K562 (cell line): Measurements from ENCODE around the gene ANKRD44. TPM values are rescaled to one million over a fixed set of nuclear protein-coding genes. Genes with fewer than 3 reads are reported as not detected.

Experiments
- ATAC-seq: fragments of 200-7000 bp; cut with Tn5 transposase; 3 replicates; pipeline ENCODE4 v1.9.1; 2020; ENCODE audit warnings: moderate library complexity
- BruUV-seq: library from RNA; stranded (reverse); fragments of 400-500 nt; replicated peaks from 2 replicates; lab custom pipeline; 2021; lab: Mats Ljungman, UMichigan
- CTCF ChIA-PET: fragments of 300-600 bp; formaldehyde crosslinking; extraction: SDS; loops from one replicate; lab custom pipeline; 2021; ENCODE audit warnings: low intra/inter-chr PET ratio; lab: Yijun Ruan, JAX
- POLR2A ChIA-PET: fragments of 300-600, 350-650 bp; sonication (Branson Sonifier 250); formaldehyde crosslinking; extraction: SDS; loops from one replicate; lab custom pipeline; 2021; ENCODE audit warnings: antibody characterized with exemption, inconsistent platforms; lab: Yijun Ruan, JAX
- DNase-seq, 4 experiments: peaks; one replicate each; pipeline versions ENCODE4 v3.0.0 to v3.0.0-alpha.2; 2011 to 2018; ENCODE audit warnings: low spot score in 3 of 4, mixed read lengths in 3 of 4; ENCODE audit errors: extremely low read depth in 1 of 4
- FAIRE-seq: peaks from 2 replicates; lab custom pipeline; 2011; peaks lifted over from hg19 to GRCh38; lab: Jason Lieb, UNC
- H2AFZ ChIP-seq: 2 replicates; pipeline ENCODE4 v1.6.0; 2011; ENCODE audit warnings: low read depth, low read length, control low read depth, inconsistent platforms
- H3K27ac ChIP-seq: fragments of 200-600 bp; 3 replicates; pipeline ENCODE4 v1.8.0; 2011; ENCODE audit warnings: low read depth, mild to moderate bottlenecking, control low read depth, inconsistent platforms, low read length, moderate library complexity, mixed read lengths; ENCODE audit errors: extremely low read depth
- H3K27me3 ChIP-seq, 2 experiments: fragments of 300-600 bp in 1 of 2; 2 replicates in 1 of 2; 3 replicates in 1 of 2; pipeline versions ENCODE4 v1.6.0 to v1.8.0; 2011; ENCODE audit warnings: inconsistent platforms in 2 of 2, low read length in 2 of 2, mild to moderate bottlenecking in 1 of 2, mixed read lengths in 1 of 2, moderate library complexity in 1 of 2; ENCODE audit not compliant: control insufficient read depth in 2 of 2, insufficient read depth in 2 of 2
- H3K36me3 ChIP-seq: fragments of 300-600 bp; 3 replicates; pipeline ENCODE4 v1.8.0; 2011; ENCODE audit warnings: mild to moderate bottlenecking, low read length, inconsistent platforms; ENCODE audit not compliant: control insufficient read depth, insufficient read depth
- H3K4me1 ChIP-seq, 2 experiments: fragments of 200-600 bp in 1 of 2; replicated peaks in 1 of 2; 2 replicates in 1 of 2; 3 replicates in 1 of 2; pipeline versions ENCODE4 v1.5.1 to v1.8.0; 2011; ENCODE audit warnings: inconsistent platforms in 2 of 2, low read length in 2 of 2, mild to moderate bottlenecking in 1 of 2, mixed read lengths in 1 of 2, moderate library complexity in 1 of 2; ENCODE audit not compliant: control insufficient read depth in 2 of 2, insufficient read depth in 2 of 2
- H3K4me2 ChIP-seq: 2 replicates; pipeline ENCODE4 v1.6.1; 2011; ENCODE audit warnings: low read length, control low read depth, inconsistent platforms, mixed read lengths; ENCODE audit not compliant: insufficient read depth
- H3K4me3 ChIP-seq: fragments of 200-600 bp; sonication (generic), shearing (Covaris generic); 2 replicates; pipeline ENCODE4 v1.5.1; 2016; ENCODE audit warnings: control low read depth, inconsistent platforms
- H3K79me2 ChIP-seq: fragments of 200-600 bp; 3 replicates; pipeline ENCODE4 v1.8.0; 2011; ENCODE audit warnings: low read length, inconsistent platforms; ENCODE audit not compliant: control insufficient read depth, insufficient read depth
- H3K9ac ChIP-seq, 2 experiments: 2 replicates each; pipeline versions ENCODE4 v1.6.0 to v1.6.1; 2011; ENCODE audit warnings: low read depth in 2 of 2, low read length in 2 of 2, control low read depth in 1 of 2, inconsistent platforms in 1 of 2, mild to moderate bottlenecking in 1 of 2, mixed read lengths in 1 of 2; ENCODE audit not compliant: insufficient read depth in 1 of 2
- H3K9me1 ChIP-seq: one replicate; pipeline ENCODE4 v1.6.0; 2011; ENCODE audit warnings: inconsistent platforms, mild to moderate bottlenecking, low read length, moderate library complexity; ENCODE audit not compliant: control insufficient read depth, insufficient read depth
- H3K9me3 ChIP-seq: replicated peaks from 2 replicates; pipeline ENCODE4 v1.5.1; 2011; ENCODE audit warnings: low read depth, low read length, inconsistent platforms; ENCODE audit not compliant: control insufficient read depth, insufficient read depth
- H4K20me1 ChIP-seq: replicated peaks from 2 replicates; pipeline ENCODE4 v1.6.1; 2011; ENCODE audit warnings: low read length, inconsistent platforms, mixed read lengths; ENCODE audit not compliant: control insufficient read depth, insufficient read depth
- HEY1 ChIP-seq: fragments of 250-450 bp; sonication (Bioruptor Pico); IDR thresholded peaks from 2 replicates; pipeline ENCODE4 v1.5.0; 2020; ENCODE audit warnings: mild to moderate bottlenecking, moderate library complexity, borderline replicate concordance
- MEF2A ChIP-seq: IDR thresholded peaks from 2 replicates; pipeline ENCODE4 v1.6.1; 2011; ENCODE audit warnings: low read depth, mild to moderate bottlenecking, low read length, moderate library complexity; ENCODE audit not compliant: control insufficient read depth
- SREBF2 ChIP-seq: sonication (generic); formaldehyde crosslinking; IDR thresholded peaks from 2 replicates; pipeline ENCODE4 v1.4.0; 2020; ENCODE audit warnings: mild to moderate bottlenecking, missing genetic modification reagents
- WGBS: fragments of 100-300 bp; shearing (Covaris generic); methylation state at CpG from one replicate; pipeline ENCODE4 v1.1.6; 2016; ENCODE audit warnings: low coverage, mixed read lengths; ENCODE audit not compliant: insufficient coverage; ENCODE audit errors: missing lambda C conversion rate; 5-methylcytosine and 5-hydroxymethylcytosine counted together
- in situ Hi-C: fragments of 300-500 bp; cut with MboI; formaldehyde crosslinking; loops from 4 replicates; pipeline ENCODE4 v1.15.0; 2018; ENCODE audit warnings: inconsistent platforms, mixed read lengths
- intact Hi-C: fragments of 100-400 bp; cut with micrococcal nuclease; formaldehyde crosslinking; loops from 2 replicates; pipeline ENCODE4 v1.14.2; 2022
- polyA plus RNA-seq, 8 experiments: library from polyadenylated mRNA; depleted of rRNA in 4 of 8; stranded (reverse) in 5 of 8; unstranded in 3 of 8; fragments of >200 nt; fragmentation: Nextera tagmentation in 2 of 8; fragmentation: Illumina TruSeq in 1 of 8; extraction: Ambion mirVana in 2 of 8; extraction: Trizol in 1 of 8; gene quantifications; 2 replicates each; pipeline versions ENCODE4 v1.2.1 to v1.2.3, GENCODE V29; 2011 to 2014; ENCODE audit warnings: inconsistent platforms in 1 of 8, missing spikeins in 1 of 8
- total RNA-seq, 7 experiments: library from RNA; depleted of rRNA in 6 of 7; stranded (reverse); fragments of >200 nt in 6 of 7; fragmentation: Illumina TruSeq in 2 of 7; extraction: Trizol in 2 of 7; gene quantifications; 2 replicates each; pipeline versions ENCODE4 v1.2.1 to v1.2.3, GENCODE V29; 2011 to 2021; ENCODE audit warnings: low replicate concordance in 1 of 7
- TF ChIP-seq, protein P1 (sequence below), 3 experiments: IDR thresholded peaks in 2 of 3; conservative IDR thresholded peaks in 1 of 3; 2 replicates each; pipeline ENCODE4 v1.5.1; 2011 to 2012; ENCODE audit warnings: low read length in 3 of 3, mild to moderate bottlenecking in 3 of 3, control low read depth in 2 of 3, improper control_type of control experiment in 1 of 3, inconsistent platforms in 1 of 3, low read depth in 1 of 3, mixed read lengths in 1 of 3, moderate library complexity in 1 of 3; ENCODE audit not compliant: insufficient read depth in 2 of 3
- TF ChIP-seq, protein P2 (sequence below), 2 experiments: fragments of 450-650 bp in 1 of 2; sonication (generic) in 1 of 2; formaldehyde crosslinking in 1 of 2; IDR thresholded peaks in 1 of 2; conservative IDR thresholded peaks in 1 of 2; 2 replicates each; pipeline versions ENCODE4 v1.6.1 to v1.8.1; 2016 to 2023; ENCODE audit warnings: mild to moderate bottlenecking in 2 of 2, moderate library complexity in 2 of 2, inconsistent platforms in 1 of 2, missing genetic modification reagents in 1 of 2
- TF ChIP-seq, protein P3 (sequence below): conservative IDR thresholded peaks from 2 replicates; pipeline ENCODE4 v1.6.1; 2011; ENCODE audit warnings: low read depth, mild to moderate bottlenecking, low read length; ENCODE audit not compliant: control insufficient read depth
- TF ChIP-seq, protein P4 (sequence below), 2 experiments: fragments of 150-350 bp in 1 of 2; IDR thresholded peaks; 2 replicates each; pipeline ENCODE4 v1.6.1; 2012 to 2016; ENCODE audit warnings: low read depth in 2 of 2, low read length in 2 of 2, mild to moderate bottlenecking in 1 of 2, moderate library complexity in 1 of 2
- TF ChIP-seq, protein P5 (sequence below): IDR thresholded peaks from 2 replicates; pipeline ENCODE4 v1.6.1; 2014; ENCODE audit warnings: antibody characterized with exemption

ANKRD44 gene
- total and polyA plus RNA-seq, 9 of the 15 experiments (the other 6 are each of a cell fraction or from before 2014, with no cell fraction given) = 0.03 to 0.64 (median 0.07) TPM; not detected in 3

DNA sequence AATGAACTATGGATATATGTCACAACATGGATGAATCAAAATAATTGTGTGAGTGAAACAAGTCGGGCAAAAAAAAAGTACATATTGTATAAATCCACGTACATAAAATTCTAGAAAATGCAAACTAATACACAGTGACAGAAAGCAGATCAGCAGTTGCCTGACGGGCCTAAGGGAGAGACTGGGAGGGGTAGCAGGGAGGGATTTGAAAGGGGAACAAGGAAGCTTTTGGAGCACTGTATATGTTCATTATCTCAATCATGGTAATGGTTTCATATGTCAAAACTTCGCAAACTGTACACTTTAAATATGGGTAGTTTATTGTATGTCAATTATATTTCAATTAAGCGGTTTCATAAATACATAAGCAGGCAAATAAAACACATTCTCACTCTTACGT is 153.8 kb downstream of the ANKRD44 start:
- H3K9me3 ChIP-seq = no peaks in the 10 kb centered on the region
- no peaks in the 10 kb centered on the region; a peak in 1 of 5 replicates for H3K4me1 ChIP-seq
- ChIA-PET CTCF (no interaction called here), POLR2A (no interaction called here)
- no peaks in the 10 kb centered on the region for H3K9me1 ChIP-seq
- TF ChIP-seq MEF2A (no peak), SREBF2 (CRISPR knock-in tag) (no peak), HEY1 (no peak)
- TF ChIP-seq, protein P1, sequence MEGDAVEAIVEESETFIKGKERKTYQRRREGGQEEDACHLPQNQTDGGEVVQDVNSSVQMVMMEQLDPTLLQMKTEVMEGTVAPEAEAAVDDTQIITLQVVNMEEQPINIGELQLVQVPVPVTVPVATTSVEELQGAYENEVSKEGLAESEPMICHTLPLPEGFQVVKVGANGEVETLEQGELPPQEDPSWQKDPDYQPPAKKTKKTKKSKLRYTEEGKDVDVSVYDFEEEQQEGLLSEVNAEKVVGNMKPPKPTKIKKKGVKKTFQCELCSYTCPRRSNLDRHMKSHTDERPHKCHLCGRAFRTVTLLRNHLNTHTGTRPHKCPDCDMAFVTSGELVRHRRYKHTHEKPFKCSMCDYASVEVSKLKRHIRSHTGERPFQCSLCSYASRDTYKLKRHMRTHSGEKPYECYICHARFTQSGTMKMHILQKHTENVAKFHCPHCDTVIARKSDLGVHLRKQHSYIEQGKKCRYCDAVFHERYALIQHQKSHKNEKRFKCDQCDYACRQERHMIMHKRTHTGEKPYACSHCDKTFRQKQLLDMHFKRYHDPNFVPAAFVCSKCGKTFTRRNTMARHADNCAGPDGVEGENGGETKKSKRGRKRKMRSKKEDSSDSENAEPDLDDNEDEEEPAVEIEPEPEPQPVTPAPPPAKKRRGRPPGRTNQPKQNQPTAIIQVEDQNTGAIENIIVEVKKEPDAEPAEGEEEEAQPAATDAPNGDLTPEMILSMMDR (IDR thresholded peaks at IDR 0.05 in 2 of 3, conservative IDR thresholded peaks at IDR 0.05 in 1 of 3; ENCODE audit: insufficient read depth in 2 of 3, low read depth in 1 of 3, low read length in 3 of 3) = no peak
- TF ChIP-seq, protein P2, sequence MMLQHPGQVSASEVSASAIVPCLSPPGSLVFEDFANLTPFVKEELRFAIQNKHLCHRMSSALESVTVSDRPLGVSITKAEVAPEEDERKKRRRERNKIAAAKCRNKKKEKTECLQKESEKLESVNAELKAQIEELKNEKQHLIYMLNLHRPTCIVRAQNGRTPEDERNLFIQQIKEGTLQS (IDR thresholded peaks at IDR 0.05) = no peak
- TF ChIP-seq, protein P2 (CRISPR knock-in tag; conservative IDR thresholded peaks at IDR 0.05) = no peak
- TF ChIP-seq, protein P3, sequence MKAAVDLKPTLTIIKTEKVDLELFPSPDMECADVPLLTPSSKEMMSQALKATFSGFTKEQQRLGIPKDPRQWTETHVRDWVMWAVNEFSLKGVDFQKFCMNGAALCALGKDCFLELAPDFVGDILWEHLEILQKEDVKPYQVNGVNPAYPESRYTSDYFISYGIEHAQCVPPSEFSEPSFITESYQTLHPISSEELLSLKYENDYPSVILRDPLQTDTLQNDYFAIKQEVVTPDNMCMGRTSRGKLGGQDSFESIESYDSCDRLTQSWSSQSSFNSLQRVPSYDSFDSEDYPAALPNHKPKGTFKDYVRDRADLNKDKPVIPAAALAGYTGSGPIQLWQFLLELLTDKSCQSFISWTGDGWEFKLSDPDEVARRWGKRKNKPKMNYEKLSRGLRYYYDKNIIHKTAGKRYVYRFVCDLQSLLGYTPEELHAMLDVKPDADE = no peak
- TF ChIP-seq, protein P4, sequence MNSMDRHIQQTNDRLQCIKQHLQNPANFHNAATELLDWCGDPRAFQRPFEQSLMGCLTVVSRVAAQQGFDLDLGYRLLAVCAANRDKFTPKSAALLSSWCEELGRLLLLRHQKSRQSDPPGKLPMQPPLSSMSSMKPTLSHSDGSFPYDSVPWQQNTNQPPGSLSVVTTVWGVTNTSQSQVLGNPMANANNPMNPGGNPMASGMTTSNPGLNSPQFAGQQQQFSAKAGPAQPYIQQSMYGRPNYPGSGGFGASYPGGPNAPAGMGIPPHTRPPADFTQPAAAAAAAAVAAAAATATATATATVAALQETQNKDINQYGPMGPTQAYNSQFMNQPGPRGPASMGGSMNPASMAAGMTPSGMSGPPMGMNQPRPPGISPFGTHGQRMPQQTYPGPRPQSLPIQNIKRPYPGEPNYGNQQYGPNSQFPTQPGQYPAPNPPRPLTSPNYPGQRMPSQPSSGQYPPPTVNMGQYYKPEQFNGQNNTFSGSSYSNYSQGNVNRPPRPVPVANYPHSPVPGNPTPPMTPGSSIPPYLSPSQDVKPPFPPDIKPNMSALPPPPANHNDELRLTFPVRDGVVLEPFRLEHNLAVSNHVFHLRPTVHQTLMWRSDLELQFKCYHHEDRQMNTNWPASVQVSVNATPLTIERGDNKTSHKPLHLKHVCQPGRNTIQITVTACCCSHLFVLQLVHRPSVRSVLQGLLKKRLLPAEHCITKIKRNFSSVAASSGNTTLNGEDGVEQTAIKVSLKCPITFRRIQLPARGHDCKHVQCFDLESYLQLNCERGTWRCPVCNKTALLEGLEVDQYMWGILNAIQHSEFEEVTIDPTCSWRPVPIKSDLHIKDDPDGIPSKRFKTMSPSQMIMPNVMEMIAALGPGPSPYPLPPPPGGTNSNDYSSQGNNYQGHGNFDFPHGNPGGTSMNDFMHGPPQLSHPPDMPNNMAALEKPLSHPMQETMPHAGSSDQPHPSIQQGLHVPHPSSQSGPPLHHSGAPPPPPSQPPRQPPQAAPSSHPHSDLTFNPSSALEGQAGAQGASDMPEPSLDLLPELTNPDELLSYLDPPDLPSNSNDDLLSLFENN (IDR thresholded peaks at IDR 0.05; ENCODE audit: low read depth in 2 of 2, low read length in 2 of 2) = no peak
- TF ChIP-seq, protein P5, sequence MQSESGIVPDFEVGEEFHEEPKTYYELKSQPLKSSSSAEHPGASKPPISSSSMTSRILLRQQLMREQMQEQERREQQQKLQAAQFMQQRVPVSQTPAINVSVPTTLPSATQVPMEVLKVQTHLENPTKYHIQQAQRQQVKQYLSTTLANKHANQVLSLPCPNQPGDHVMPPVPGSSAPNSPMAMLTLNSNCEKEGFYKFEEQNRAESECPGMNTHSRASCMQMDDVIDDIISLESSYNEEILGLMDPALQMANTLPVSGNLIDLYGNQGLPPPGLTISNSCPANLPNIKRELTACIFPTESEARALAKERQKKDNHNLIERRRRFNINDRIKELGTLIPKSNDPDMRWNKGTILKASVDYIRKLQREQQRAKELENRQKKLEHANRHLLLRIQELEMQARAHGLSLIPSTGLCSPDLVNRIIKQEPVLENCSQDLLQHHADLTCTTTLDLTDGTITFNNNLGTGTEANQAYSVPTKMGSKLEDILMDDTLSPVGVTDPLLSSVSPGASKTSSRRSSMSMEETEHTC = no peak
- intact Hi-C loops (no loop called here), in situ Hi-C loops (no loop called here)
- no peak for ATAC-seq
- WGBS = 3% methylated on average over 6 of the region's 6 CpGs
- H3K4me3 ChIP-seq = no peak overlapping the region
- no peaks in the 10 kb centered on the region; a peak in 1 of 5 replicates for H3K27me3 ChIP-seq
- FAIRE-seq = no peak
- no peak for DNase-seq
- no peaks in the 10 kb centered on the region for H4K20me1 ChIP-seq
- H3K27ac ChIP-seq = no peak overlapping the region
- no TSS peak for BruUV-seq
- no peaks in the 10 kb centered on the region for H3K36me3 ChIP-seq
- no peaks in the 10 kb centered on the region for H3K79me2 ChIP-seq
- no peak overlapping the region for H3K9ac ChIP-seq
- H3K4me2 ChIP-seq = no peak overlapping the region
- no peak overlapping the region for H2AFZ ChIP-seq
